ENCODE measurements around the gene SCAPER.

SCAPER gene

GRCh38 chr15:76363251-76363650 is 541.9 kb downstream of the SCAPER start:
- Histone ChIP-seq H3K4me1 (ENCODE audit: control insufficient read depth, insufficient read depth, low read length) (no peaks in the 10 kb centered on the region; the same call in 1 of the 2 replicates), H3K4me3 (ENCODE audit: low read depth, low read length) (no peak overlapping the region), H3K36me3 (ENCODE audit: control insufficient read depth, insufficient read depth, low read length) (no peaks in the 10 kb centered on the region), H3K9ac (ENCODE audit: low read length) (no peak overlapping the region), H3K27me3 (ENCODE audit: control insufficient read depth, insufficient read depth, low read length) (no peaks in the 10 kb centered on the region), H3K9me3 (ENCODE audit: control insufficient read depth, insufficient read depth, low read depth, low read length) (no peaks in the 10 kb centered on the region), H3K27ac (ENCODE audit: low read depth, low read length) (no peak overlapping the region)

DNA sequence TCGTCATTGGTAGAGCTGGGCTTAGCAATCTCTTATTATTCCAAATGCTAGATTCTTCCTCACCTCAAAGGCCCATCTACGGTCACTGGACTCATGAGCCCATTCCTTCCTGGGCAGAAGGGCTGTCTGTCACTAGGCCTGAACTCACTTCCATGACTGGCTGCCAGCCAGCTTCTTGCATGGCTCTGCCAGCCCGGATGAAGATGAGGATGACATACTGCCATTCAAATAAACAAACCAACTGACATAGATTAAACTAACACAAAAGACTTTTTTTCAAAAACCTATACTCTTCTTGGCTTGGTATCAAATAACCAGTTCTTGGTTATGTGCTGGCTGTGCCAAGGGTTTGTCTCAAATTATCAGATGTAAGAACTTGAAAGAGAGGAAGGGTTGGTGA is 544.7 kb downstream of the SCAPER start:
- H3K4me3 ChIP-seq (ENCODE audit: low read depth, low read length): no peak overlapping the region
- H3K9ac ChIP-seq (ENCODE audit: low read length): no peak overlapping the region
- H3K27ac ChIP-seq (ENCODE audit: low read depth, low read length): no peak overlapping the region
- no peaks in the 10 kb centered on the region for H3K4me1 ChIP-seq (ENCODE audit: control insufficient read depth, insufficient read depth, low read length)
- no peaks in the 10 kb centered on the region for H3K36me3 ChIP-seq (ENCODE audit: control insufficient read depth, insufficient read depth, low read length)
- H3K9me3 ChIP-seq (ENCODE audit: control insufficient read depth, insufficient read depth, low read depth, low read length): no peaks in the 10 kb centered on the region
- no peaks in the 10 kb centered on the region for H3K27me3 ChIP-seq (ENCODE audit: control insufficient read depth, insufficient read depth, low read length)

GRCh38 chr15:76359152-76359551 is 546.0 kb downstream of the SCAPER start:
- Histone ChIP-seq H3K9ac (ENCODE audit: low read length) (no peak overlapping the region), H3K27me3 (ENCODE audit: control insufficient read depth, insufficient read depth, low read length) (no peaks in the 10 kb centered on the region), H3K4me3 (ENCODE audit: low read depth, low read length) (no peak overlapping the region), H3K36me3 (ENCODE audit: control insufficient read depth, insufficient read depth, low read length) (no peaks in the 10 kb centered on the region), H3K9me3 (ENCODE audit: control insufficient read depth, insufficient read depth, low read depth, low read length) (no peaks in the 10 kb centered on the region), H3K4me1 (ENCODE audit: control insufficient read depth, insufficient read depth, low read length) (no peaks in the 10 kb centered on the region), H3K27ac (ENCODE audit: low read depth, low read length) (no peak overlapping the region)

DNA sequence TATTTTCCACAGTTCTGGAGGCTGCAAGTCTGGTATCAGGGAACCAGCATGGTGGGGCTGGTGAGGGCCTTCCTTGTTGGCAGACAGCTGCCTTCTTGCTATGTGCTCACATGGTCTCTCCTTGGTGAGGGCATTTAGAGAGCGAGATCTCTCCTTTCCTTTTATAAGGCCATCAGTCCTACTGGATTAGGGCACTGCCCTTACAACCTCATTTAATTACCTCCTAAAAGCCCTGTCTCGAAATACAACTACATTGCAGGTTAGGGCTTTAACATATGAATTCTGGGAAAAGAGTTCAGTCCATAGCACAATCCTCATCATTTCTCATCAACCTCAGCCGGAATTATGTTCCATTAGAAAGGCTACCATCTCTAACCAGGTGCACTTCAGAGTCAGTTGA is 546.7 kb downstream of the SCAPER start:
- Histone ChIP-seq H3K27ac (ENCODE audit: low read depth, low read length) (no peak overlapping the region), H3K9ac (ENCODE audit: low read length) (no peak overlapping the region), H3K9me3 (ENCODE audit: control insufficient read depth, insufficient read depth, low read depth, low read length) (no peaks in the 10 kb centered on the region), H3K4me3 (ENCODE audit: low read depth, low read length) (no peak overlapping the region), H3K36me3 (ENCODE audit: control insufficient read depth, insufficient read depth, low read length) (no peaks in the 10 kb centered on the region), H3K27me3 (ENCODE audit: control insufficient read depth, insufficient read depth, low read length) (no peaks in the 10 kb centered on the region), H3K4me1 (ENCODE audit: control insufficient read depth, insufficient read depth, low read length) (no peaks in the 10 kb centered on the region)

GRCh38 chr15:76354823-76355440 is 550.2 kb downstream of the SCAPER start:
- Histone ChIP-seq H3K9me3 (ENCODE audit: control insufficient read depth, insufficient read depth, low read depth, low read length) (no peaks in the 10 kb centered on the region), H3K9ac (ENCODE audit: low read length) (no peak overlapping the region), H3K4me1 (ENCODE audit: control insufficient read depth, insufficient read depth, low read length) (no peaks in the 10 kb centered on the region), H3K36me3 (ENCODE audit: control insufficient read depth, insufficient read depth, low read length) (no peaks in the 10 kb centered on the region), H3K27me3 (ENCODE audit: control insufficient read depth, insufficient read depth, low read length) (peaks cover 17% of the 10 kb centered on the region), H3K4me3 (ENCODE audit: low read depth, low read length) (no peak overlapping the region), H3K27ac (ENCODE audit: low read depth, low read length) (no peak overlapping the region)

DNA sequence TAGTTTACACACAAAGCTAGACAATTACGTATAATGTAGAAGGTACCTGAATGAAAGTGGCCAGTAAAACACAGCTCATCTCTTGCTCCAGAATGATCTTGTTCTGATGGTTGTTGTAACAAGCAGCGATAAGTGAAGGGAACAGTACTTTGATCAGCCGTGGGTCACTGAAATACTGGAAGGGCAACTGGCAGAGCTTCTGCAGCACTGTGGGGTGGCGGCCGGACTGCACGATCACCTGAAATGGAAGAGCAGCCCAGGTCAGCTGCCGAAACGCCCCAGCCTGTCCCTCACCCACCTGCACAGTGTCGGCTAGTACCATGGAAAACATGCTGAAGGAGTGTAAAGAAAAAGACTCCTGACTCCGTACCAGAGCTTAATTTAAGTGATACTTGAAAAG is 551.2 kb downstream of the SCAPER start:
- no peak overlapping the region for H3K27ac ChIP-seq (ENCODE audit: low read depth, low read length)
- no peaks in the 10 kb centered on the region for H3K36me3 ChIP-seq (ENCODE audit: control insufficient read depth, insufficient read depth, low read length)
- no peaks in the 10 kb centered on the region for H3K9me3 ChIP-seq (ENCODE audit: control insufficient read depth, insufficient read depth, low read depth, low read length)
- H3K9ac ChIP-seq (ENCODE audit: low read length): no peak overlapping the region
- no peak overlapping the region for H3K4me3 ChIP-seq (ENCODE audit: low read depth, low read length)
- H3K27me3 ChIP-seq (ENCODE audit: control insufficient read depth, insufficient read depth, low read length): peaks cover 27% of the 10 kb centered on the region
- no peaks in the 10 kb centered on the region for H3K4me1 ChIP-seq (ENCODE audit: control insufficient read depth, insufficient read depth, low read length)

GRCh38 chr15:76353023-76353577 is 552.0 kb downstream of the SCAPER start:
- no peak overlapping the region for H3K4me3 ChIP-seq (ENCODE audit: low read depth, low read length)
- no peaks in the 10 kb centered on the region for H3K36me3 ChIP-seq (ENCODE audit: control insufficient read depth, insufficient read depth, low read length)
- no peaks in the 10 kb centered on the region for H3K9me3 ChIP-seq (ENCODE audit: control insufficient read depth, insufficient read depth, low read depth, low read length)
- no peaks in the 10 kb centered on the region for H3K4me1 ChIP-seq (ENCODE audit: control insufficient read depth, insufficient read depth, low read length)
- no peak overlapping the region for H3K9ac ChIP-seq (ENCODE audit: low read length)
- H3K27me3 ChIP-seq (ENCODE audit: control insufficient read depth, insufficient read depth, low read length): peaks cover 35% of the 10 kb centered on the region
- no peak overlapping the region for H3K27ac ChIP-seq (ENCODE audit: low read depth, low read length)

- H3K27me3 ChIP-seq (ENCODE audit: control insufficient read depth, insufficient read depth, low read length): peaks cover 71% of the 10 kb centered on the region
- no peak overlapping the region for H3K9ac ChIP-seq (ENCODE audit: low read length)
- no peak overlapping the region for H3K4me3 ChIP-seq (ENCODE audit: low read depth, low read length)
- H3K9me3 ChIP-seq (ENCODE audit: control insufficient read depth, insufficient read depth, low read depth, low read length): no peaks in the 10 kb centered on the region
- no peaks in the 10 kb centered on the region for H3K36me3 ChIP-seq (ENCODE audit: control insufficient read depth, insufficient read depth, low read length)
- H3K27ac ChIP-seq (ENCODE audit: low read depth, low read length): no peak overlapping the region
- H3K4me1 ChIP-seq (ENCODE audit: control insufficient read depth, insufficient read depth, low read length): peaks cover 6% of the 10 kb centered on the region; the same call in 1 of the 2 replicates
Measured at GRCh38 chr15:76349301-76350070, 555.7 kb downstream of the SCAPER start.

DNA sequence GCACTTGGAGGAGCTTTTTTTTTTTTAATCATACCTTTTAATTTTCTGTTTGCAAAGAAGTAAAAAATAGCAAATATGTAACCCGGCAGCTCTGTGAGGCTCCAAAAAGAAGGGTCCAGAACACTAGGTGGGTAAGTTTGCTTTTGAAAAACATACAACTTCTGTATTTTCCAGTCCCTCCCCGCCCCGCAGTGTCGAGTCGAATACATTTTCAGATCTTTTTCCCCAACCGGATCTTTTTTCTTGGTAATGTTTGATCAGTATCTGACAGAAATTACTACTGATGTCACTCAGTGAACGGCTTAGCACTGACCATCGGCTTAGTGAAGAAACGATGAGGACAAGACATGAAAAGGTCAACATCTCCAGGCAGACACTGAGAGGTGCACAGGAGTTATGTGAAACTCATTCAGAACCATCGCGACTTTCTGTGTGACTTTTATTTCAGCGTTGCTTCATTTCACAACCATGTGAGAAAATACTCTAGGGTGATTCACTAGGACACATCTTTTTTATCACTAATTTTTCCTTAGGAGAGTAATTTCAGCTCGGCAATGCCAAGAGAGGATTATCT is 557.6 kb downstream of the SCAPER start:
- Histone ChIP-seq H3K9me3 (ENCODE audit: control insufficient read depth, insufficient read depth, low read depth, low read length) (no peaks in the 10 kb centered on the region), H3K27ac (ENCODE audit: low read depth, low read length) (no peak overlapping the region), H3K36me3 (ENCODE audit: control insufficient read depth, insufficient read depth, low read length) (no peaks in the 10 kb centered on the region), H3K9ac (ENCODE audit: low read length) (no peak overlapping the region), H3K27me3 (ENCODE audit: control insufficient read depth, insufficient read depth, low read length) (peaks cover 91% of the 10 kb centered on the region), H3K4me3 (ENCODE audit: low read depth, low read length) (peak overlapping the region; percentile 64), H3K4me1 (ENCODE audit: control insufficient read depth, insufficient read depth, low read length) (peaks cover 10% of the 10 kb centered on the region; the same call in 1 of the 2 replicates)

DNA sequence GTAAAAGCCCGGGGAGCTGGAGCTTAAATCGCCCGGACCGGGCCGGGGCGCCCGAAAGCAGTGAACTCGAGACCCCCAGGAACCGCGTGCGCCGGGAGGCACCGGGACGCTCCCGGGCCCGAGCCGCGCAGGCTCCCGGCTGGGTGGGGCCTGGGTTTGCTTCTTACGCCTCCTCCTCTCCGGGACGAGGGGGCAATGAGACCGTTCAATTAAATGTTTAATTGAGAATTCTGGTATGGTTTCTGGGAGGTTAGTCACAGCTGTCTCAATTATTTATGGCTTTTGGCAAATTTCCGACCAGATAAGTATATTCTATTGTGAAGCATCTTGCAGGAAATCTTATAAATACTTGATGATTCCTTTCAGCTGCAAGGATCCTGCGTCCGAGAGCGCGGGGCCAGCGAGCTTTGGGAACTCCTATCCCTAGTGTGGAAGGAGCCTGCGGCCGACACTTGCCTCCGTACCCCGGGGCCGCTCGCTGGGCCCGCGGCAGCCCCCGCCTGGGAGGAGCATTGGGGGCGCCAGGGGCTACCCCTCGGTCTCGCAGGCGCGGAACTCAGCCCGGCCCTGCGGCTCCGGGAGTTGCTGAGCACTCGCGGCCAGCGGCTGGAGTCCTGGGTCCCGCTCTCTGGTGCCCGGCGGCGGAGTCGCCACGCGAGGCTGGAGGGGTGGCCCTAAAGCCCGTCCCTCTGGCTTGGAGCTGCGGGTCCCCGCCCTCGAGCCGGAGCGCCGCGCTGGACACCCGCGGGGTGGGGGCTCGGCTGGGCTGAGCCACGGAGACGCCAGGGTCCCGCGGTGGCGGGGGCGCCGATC is 558.3 kb downstream of the SCAPER start:
- peaks cover 96% of the 10 kb centered on the region for H3K27me3 ChIP-seq (ENCODE audit: control insufficient read depth, insufficient read depth, low read length)

More for the DNA sequence above, 558.3 kb downstream of the SCAPER start:
- peak overlapping the region; percentile 64 for H3K4me3 ChIP-seq (ENCODE audit: low read depth, low read length)
- no peaks in the 10 kb centered on the region for H3K9me3 ChIP-seq (ENCODE audit: control insufficient read depth, insufficient read depth, low read depth, low read length)
- no peaks in the 10 kb centered on the region for H3K36me3 ChIP-seq (ENCODE audit: control insufficient read depth, insufficient read depth, low read length)
- no peak overlapping the region for H3K9ac ChIP-seq (ENCODE audit: low read length)
- H3K4me1 ChIP-seq (ENCODE audit: control insufficient read depth, insufficient read depth, low read length): peaks cover 11% of the 10 kb centered on the region; the same call in 1 of the 2 replicates
- no peak overlapping the region for H3K27ac ChIP-seq (ENCODE audit: low read depth, low read length)
